GM20000 (cell line): Measurements from ENCODE around the gene PRR18.
A peak's percentile ranks its signal among the peaks of the same experiment; 100 is the strongest.

Experiments used
- DNase-seq: peaks from one replicate; pipeline ENCODE4 v3.0.0; 2012; ENCODE audit warnings: low spot score
- CTCF ChIP-seq: IDR thresholded peaks from 2 replicates; pipeline ENCODE4 v1.5.1; 2012; ENCODE audit warnings: mild to moderate bottlenecking, control low read depth; ENCODE audit errors: extremely low read depth, missing control alignments

The PRR18 gene

DNA sequence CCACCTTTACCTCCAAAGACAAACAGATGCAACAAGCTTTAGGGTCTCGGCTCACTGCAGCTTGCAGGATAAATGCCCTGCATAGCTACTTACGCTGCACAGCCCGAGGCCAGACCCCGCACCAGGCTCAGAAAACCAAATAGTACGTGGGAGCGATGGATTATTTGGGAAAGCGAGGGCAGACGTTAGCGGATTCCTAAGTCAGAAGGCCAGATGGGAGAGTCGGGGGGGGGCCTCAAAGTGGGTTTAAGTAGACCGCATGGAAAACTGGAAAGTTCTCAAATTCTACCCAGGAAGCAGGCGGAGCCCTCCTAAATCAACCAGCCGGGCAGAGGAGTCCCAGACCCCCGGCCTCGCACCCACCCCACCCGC is 33.8 kb upstream of the PRR18 start:
- TF ChIP-seq CTCF: no peak
- no peak for DNase-seq

- no peak for DNase-seq
- TF ChIP-seq CTCF: no peak
Measured at GRCh38 chr6:166341464-166341863, 33.3 kb upstream of the PRR18 start.

- no peak for TF ChIP-seq CTCF
- DNase-seq: no peak
Measured at GRCh38 chr6:166338854-166339253, 30.7 kb upstream of the PRR18 start.

DNA sequence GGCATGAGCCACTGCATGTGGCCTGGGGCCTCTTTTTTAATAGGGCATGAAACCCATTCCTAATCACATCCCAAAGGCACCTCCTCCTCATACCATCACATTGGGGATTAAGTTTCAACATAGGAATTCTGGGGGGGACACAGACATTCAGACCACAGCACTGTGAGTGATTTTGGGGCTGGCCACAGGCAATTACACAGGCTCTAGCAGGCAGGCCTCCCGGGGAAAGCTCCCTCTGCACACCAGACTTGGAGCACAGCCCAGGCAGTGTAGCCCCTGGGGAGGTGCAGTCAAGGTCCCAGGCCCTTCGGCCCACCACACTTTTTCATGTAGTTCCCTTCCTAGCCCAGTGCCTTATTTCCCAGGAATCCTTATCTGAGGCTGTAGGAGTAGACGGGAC is 28.7 kb upstream of the PRR18 start:
- TF ChIP-seq CTCF: no peak
- DNase-seq: no peak

- no peak for DNase-seq
- no peak for TF ChIP-seq CTCF
Measured at GRCh38 chr6:166335378-166336302, 27.4 kb upstream of the PRR18 start.

DNA sequence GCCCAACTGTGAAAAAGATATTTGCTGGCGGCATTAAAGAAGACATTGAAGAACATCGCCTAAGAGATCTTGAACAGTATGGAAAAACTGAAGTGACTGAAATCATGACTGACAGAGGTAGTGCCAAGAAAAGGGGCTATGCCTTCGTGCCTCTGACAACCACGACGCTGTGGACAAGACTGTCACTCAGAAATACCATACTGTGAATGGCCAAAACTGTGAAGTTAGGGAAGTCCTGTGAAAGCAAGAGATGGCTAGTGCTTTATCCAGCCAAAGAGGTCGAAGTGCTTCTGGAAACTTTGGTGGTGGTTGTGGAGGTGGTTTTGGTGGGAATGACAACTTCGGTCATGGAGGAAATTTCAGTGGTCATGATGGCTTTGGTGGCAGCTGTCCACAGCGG is 26.7 kb upstream of the PRR18 start:
- DNase-seq: no peak
- no peak for TF ChIP-seq CTCF

DNA sequence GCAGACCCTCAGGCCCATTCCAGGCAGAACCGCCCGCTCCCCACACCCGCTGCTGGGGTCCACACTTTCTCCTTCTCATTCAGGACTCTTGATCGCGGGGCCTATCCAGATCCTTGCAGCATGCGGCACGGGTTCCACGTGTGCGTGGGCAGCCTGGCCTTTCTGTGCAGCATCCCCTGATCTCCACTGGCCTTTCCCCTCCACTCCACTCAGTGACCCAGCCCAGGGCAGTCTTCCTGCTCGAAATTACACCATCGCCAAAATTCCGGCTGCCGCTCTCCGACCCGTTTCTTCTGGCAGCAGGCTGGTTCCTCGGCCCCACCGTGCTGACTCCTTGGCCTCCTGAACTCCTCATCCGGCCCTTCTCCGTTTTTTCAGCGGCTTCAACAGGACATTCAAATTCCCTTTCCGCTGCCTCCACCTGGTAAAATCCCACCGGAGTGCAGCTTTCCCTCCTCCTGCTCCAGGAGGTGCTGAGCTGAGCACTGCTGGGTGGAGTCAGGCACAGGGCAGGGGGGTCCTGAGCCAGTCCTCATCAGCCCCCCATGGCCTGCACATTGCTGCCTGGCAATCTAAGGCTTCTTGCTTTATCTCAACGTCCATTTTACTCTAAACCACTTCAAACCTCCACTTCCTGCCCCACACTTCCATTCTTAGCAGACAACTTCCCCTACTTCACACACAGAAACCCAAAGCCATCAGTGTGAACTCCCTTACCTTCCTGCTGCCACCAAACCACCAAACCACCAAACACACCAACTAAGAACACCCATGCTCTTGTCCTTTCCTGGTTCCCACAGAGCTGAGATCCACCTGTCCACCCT is 25.2 kb upstream of the PRR18 start:
- TF ChIP-seq CTCF: no peak
- peak; percentile 75 for DNase-seq
